Endothelial cell of hepatic sinusoid (primary cell): Measurements from ENCODE around the gene PPP6R1.

ENCODE experiments used
- in situ Hi-C: cut with HindIII; loops from 2 replicates; pipeline ENCODE4 v1.10.0; 2017; ENCODE audit warnings: low sequenced_read_pairs

The PPP6R1 gene

GRCh38 chr19:55283548-55284377 is 24.9 kb upstream of the PPP6R1 start, which contains the start of gene BRSK1:
BRSK1 (plus strand) TSS chr19:55283997; CDS start chr19:55284443, 446 bp downstream.
- in situ Hi-C loops = no loop called here

GRCh38 chr19:55279770-55280643 is 21.2 kb upstream of the PPP6R1 start, which contains the start of gene HSPBP1:
HSPBP1 (minus strand) TSS chr19:55280110; CDS start chr19:55279608, 502 bp downstream.
- in situ Hi-C loops = no loop called here

GRCh38 chr19:55279340-55279739 is 20.5 kb upstream of the PPP6R1 start:
- in situ Hi-C loops = no loop called here

GRCh38 chr19:55278391-55279135 is 19.7 kb upstream of the PPP6R1 start:
- in situ Hi-C loops = no loop called here

- in situ Hi-C loops = no loop called here
Measured at GRCh38 chr19:55277494-55277893, 18.7 kb upstream of the PPP6R1 start.

GRCh38 chr19:55276720-55277430 is 18.1 kb upstream of the PPP6R1 start:
- in situ Hi-C loops = no loop called here

GRCh38 chr19:55275851-55276719 is 17.3 kb upstream of the PPP6R1 start:
- in situ Hi-C loops = no loop called here

- in situ Hi-C loops = no loop called here
Measured at GRCh38 chr19:55273978-55274707, 15.3 kb upstream of the PPP6R1 start.

- in situ Hi-C loops = no loop called here
Measured at GRCh38 chr19:55272142-55272541, 13.3 kb upstream of the PPP6R1 start.

- in situ Hi-C loops = no loop called here
Measured at GRCh38 chr19:55270172-55270942, 11.5 kb upstream of the PPP6R1 start.

GRCh38 chr19:55269299-55269698 is 10.5 kb upstream of the PPP6R1 start:
- in situ Hi-C loops = no loop called here

GRCh38 chr19:55266840-55267239 is 8.0 kb upstream of the PPP6R1 start:
- in situ Hi-C loops = no loop called here

GRCh38 chr19:55266404-55266803 is 7.6 kb upstream of the PPP6R1 start:
- in situ Hi-C loops = no loop called here

- in situ Hi-C loops = no loop called here
Measured at GRCh38 chr19:55265723-55266386, 7.0 kb upstream of the PPP6R1 start.

- in situ Hi-C loops = no loop called here
Measured at GRCh38 chr19:55265173-55265572, 6.4 kb upstream of the PPP6R1 start.

- in situ Hi-C loops = no loop called here
Measured at GRCh38 chr19:55264531-55264930, 5.7 kb upstream of the PPP6R1 start.

- in situ Hi-C loops = no loop called here
Measured at GRCh38 chr19:55262359-55262758, 3.5 kb upstream of the PPP6R1 start.
